GM21367 (cell line): Measurements from ENCODE around the gene RGS9.
"Not testable (repeated sequence)": the region's sequence is repeated elsewhere in the genome, so short reads cannot be mapped to it uniquely, and the experiment has no call there.

ENCODE experiments used
- ATAC-seq: cut with Tn5 transposase; IDR thresholded peaks from one replicate; pipeline ENCODE4 v1.9.1; 2021; ENCODE audit not compliant: unreplicated experiment

RGS9 gene

DNA sequence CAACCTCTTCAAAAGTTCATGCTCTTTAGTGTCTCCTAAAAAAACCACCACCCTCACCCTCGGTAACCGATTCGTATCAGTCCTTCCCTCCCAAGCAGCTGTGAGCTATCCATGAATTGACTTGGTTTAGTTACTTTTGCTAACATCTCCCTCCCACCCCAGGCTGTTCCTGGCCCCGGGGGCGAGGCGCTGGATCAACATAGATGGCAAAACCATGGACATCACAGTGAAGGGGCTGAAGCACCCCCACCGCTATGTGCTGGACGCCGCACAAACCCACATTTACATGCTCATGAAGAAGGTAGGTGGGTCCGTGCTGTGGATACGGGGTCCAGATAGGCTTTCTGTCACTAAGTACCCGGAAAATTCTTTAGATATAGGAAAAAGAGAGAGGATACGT lies 66.8 kb downstream of the RGS9 start:
- no peak for ATAC-seq

- no peak for ATAC-seq
Observed at GRCh38 chr17:65205655-65206054, 68.5 kb downstream of the RGS9 start.

DNA sequence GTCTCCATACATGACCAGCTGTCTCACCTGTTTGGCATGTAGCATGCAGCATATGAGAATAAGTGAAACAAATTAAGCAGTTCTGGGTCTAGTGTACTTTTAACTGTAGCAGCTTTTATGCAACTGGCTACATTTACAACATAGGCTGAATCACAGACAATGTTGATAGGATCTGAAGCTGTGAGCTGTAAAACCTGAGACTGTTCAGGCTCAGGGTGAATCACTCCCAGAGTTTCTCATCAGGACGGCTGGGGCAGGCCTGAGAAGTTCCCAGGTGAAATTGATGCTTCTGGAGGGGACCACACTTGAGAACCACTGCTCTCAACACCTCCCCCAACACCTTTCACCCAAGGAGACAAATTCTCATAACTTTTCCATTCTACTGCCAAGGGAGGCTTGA lies 70.3 kb downstream of the RGS9 start:
- not testable (repeated sequence) for ATAC-seq

DNA sequence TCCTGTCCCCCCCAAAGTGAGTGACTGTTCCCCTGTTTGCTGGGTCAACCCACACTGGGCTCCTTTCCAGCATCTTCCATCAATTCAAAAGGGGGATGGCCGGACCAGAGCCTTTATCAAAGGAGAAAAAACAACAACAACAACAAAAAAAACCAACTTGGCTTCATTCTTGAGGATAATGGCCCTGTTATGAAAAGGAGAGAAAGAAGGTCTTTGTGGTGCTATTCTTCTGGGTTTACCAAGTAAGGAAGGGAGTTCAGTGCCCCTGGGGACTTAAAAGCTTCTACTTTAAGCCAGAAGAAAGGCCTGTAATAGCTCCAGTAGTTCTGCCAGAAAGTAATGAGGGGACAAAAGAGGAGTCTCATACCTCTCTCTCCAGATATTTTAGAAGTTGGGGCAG lies 71.5 kb downstream of the RGS9 start:
- ATAC-seq: no peak

- no peak for ATAC-seq
Observed at GRCh38 chr17:65218261-65218660, 81.1 kb downstream of the RGS9 start.

GRCh38 chr17:65219124-65219523 lies 82.0 kb downstream of the RGS9 start:
- ATAC-seq: no peak

DNA sequence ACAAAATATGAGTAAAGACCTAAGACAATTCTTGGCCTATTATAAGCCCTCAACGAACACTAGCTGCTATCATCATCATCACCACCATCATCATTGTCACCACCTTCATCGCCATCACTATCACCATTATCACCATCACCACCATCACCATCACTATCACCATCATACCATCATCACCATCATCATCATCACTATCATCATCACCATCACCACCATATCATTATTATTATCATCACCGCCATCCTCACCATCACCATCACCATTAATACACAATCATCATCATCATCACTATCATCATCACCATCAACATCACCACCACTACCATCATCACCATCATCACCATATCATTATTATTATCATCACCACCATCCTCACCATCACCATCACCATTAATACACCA lies 82.5 kb downstream of the RGS9 start:
- no peak for ATAC-seq

DNA sequence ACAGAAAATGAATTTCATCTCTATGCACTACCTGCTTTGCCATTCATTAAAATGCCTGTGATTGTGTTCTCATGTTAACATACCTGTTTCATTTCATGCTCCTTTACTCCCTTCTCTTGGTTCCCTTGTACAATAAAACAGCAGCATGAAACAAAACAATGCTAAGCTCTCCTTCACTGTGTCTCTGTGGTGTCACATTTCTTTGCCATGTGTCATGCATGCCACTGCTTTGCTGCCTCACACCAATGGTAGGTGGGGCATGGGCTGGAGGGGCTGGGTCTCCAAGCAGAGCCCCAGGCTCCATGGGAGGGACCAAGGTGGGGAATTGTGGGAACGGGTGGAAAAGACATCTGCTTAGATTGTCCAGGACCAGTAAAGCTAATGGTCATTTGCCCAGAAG lies 83.6 kb downstream of the RGS9 start:
- ATAC-seq: no peak

- no peak for ATAC-seq
Observed at GRCh38 chr17:65222214-65222738, 85.1 kb downstream of the RGS9 start.

- no peak for ATAC-seq
Observed at GRCh38 chr17:65225061-65225460, 87.9 kb downstream of the RGS9 start.

- ATAC-seq: no peak
Observed at GRCh38 chr17:65226227-65226626, 89.1 kb downstream of the RGS9 start.

DNA sequence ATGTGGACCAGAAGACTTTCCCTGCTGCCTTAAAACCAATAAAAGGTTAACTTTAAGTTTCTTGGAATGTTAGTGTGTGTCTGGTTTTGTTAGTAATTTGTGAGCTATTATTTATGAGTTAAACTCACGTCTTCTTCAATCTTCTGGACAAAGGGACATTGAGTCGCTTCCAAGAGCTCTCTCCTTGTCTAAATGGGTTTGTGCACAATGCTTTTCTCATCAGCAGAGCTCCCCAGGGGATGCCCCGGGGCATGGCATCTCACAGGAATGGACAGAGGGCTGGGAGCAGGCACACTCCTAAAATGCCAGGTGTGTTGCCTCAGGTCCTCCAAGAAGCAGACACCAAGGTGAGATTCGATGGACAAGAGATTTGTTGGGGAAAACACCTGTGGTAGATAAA lies 90.5 kb downstream of the RGS9 start:
- ATAC-seq: no peak

GRCh38 chr17:65228287-65228686 lies 91.1 kb downstream of the RGS9 start:
- ATAC-seq: no peak

DNA sequence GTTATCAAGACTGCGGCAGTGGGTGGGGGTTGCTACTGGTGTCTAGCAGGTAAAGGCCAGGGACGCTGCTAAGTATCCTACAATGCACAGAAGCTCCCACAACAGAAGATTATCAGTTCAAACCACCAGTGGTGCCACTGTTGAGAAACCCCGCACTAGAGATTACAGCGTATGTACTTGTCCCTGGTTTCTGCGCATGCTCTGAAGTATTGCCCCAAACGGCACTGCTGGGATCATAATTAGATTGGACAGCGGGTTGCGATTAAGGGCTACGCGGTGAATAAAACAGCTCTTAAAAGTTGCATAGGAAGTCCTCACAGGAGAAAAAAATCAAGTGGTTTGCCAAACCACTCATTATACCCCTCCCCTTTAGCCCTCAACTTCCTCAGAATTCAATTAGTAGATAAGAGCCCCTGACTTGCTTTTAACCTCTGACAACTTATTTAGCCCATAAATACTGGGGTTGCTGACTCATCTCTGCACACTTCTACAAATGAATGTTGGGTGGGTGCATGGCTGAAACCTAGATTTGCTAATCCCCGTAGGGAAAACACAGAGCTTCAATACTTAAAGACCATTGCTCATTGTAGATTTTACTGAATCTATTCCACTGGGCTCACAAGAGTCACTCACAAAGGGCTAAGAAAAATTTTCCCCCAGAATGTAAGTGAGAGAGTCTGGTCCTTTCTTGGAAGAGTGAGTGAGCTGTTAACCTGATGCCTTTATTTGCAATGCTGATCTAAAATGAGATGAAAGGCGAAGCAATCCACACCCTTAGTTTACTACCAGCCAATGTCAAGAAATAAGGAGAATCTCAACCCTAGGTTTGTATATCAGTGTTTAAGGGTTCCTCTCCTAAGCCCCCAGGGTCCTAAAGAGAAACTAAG lies 91.8 kb downstream of the RGS9 start:
- no peak for ATAC-seq

DNA sequence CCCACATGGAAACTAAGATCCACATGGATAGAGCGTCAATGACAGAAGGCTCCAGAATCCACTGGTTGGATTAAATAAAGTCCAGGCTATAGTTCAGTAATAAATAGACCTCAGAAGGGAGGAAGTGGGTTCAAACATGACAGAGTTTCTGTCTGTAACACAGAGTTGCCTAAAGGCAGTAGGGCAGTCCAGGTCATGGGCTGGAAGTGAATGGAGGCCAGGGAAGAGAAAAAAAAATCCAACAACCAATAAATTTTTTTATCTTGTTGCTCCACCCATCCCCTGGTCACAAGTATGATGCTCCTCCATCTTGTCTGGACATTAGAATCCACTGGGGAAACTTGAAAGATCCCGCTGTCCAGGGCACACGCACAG lies 92.4 kb downstream of the RGS9 start:
- no peak for ATAC-seq

GRCh38 chr17:65230040-65230439 lies 92.9 kb downstream of the RGS9 start:
- no peak for ATAC-seq

GRCh38 chr17:65231086-65231485 lies 93.9 kb downstream of the RGS9 start:
- no peak for ATAC-seq

DNA sequence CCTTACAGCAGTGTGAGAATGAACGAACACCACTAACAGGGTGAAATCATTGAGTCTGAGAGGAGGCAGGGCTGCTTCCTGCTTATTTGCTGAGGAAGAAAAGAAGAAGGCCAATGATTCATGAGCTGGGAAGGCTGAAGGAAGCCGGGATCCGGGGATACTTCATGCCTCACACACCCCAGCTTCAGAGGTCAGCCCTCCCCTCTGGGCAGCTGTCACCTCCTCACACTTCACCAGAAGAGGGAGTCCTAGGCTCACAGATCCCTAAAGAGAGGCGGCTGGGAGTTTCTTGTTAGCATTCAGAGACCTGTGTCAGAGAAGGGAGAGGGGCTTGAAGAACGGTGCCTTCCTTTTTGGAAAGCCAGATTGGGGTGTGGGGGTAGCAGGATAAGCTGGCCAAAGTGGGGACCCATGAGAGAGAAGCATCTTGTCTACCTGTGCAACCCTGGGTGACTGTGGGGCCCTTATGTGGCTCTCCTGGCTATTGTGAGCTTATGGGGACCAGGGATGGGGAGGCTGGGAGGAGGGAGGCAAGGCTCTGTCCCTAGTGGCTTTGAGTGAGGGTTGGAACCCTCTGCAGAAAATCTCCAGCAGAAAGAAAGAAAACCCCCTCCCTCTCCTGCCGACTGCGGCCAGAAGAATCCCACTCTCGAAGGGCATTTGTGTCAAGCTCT lies 94.6 kb downstream of the RGS9 start:
- peak; percentile 47 for ATAC-seq

GRCh38 chr17:65235284-65235683 lies 98.1 kb downstream of the RGS9 start:
- ATAC-seq: no peak

DNA sequence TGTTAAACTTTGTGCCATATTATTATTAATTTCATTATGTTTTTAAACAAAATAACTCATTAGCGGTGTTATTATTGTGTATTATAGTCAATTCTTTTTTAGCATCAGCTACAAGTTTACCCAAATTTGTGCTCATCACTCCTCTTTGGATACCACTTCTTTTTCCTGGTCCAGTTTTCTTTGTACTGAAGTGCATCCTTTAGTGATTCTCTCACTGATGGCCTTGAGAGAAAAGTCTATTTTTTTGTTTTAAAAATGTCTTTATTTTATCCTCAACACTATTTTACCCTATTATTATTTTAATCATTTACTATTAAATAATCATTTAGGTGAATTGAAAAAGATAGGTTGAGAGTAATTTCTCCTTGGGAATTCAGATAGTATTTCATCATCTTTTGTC lies 99.2 kb downstream of the RGS9 start:
- no peak for ATAC-seq

- no peak for ATAC-seq
Observed at GRCh38 chr17:65243838-65244625, 106.9 kb downstream of the RGS9 start.

DNA sequence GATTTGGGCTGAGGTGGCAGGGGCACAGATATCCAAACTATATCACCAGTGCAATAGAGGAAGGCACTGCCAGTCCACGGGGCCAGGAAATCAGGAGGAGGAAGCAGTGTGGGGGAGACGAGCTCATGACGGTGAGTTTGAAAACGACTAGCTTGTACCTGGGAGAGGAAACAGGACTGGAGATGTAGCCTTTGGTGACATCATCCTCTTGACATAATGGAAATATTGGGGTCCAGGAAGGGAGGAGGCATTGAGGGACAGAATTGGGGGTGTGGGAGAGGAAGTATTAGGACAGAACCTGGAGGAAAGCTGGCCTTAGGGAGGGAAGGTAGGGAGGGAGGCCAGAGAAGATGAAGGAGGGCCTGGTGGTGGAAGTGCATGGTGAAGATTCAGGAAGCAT lies 109.1 kb downstream of the RGS9 start:
- ATAC-seq: no peak
